ENCODE measurements around the gene PRELP.
A peak's percentile ranks its signal among the peaks of the same experiment; 100 is the strongest.

Gene PRELP

GRCh38 chr1:203475012-203475981 lies at the start of gene PRELP:
PRELP (plus strand) TSS chr1:203475806; CDS start chr1:203483185, 7,379 bp downstream.
- H3K4me3 ChIP-seq (ENCODE audit: low read length), result peak within 1 kb of the TSS; percentile 50
- peak; percentile 34 for TF ChIP-seq CTCF (conservative IDR thresholded peaks at IDR 0.05; ENCODE audit: low read length)
- DNase-seq (ENCODE audit: low read depth), result peak; percentile 72

- no peak overlapping the region for H3K4me3 ChIP-seq (ENCODE audit: low read length)
- no peak for TF ChIP-seq CTCF (conservative IDR thresholded peaks at IDR 0.05; ENCODE audit: low read length)
- no peak for DNase-seq (ENCODE audit: low read depth)
Observed at GRCh38 chr1:203426366-203426765, 49.2 kb upstream of the PRELP start.

DNA sequence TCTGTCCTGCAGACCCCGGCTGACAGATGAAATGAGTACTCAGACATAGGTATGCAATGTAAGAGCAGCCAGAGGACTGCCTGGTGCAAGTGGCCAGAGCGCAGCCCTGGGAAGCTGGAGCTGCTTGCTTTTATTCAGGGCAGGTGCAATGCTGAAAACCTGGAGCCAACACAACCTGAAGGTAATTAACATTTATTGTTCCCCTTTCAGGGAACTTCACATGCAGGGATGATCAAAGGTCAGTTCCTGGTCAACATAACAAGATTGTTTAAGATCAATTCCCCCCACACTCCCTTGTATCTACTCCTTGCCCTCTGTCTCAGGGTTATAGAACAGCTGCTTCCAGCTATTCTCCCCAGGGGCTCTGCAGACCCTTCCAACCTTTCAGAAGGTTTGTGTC lies 48.7 kb upstream of the PRELP start:
- TF ChIP-seq CTCF (conservative IDR thresholded peaks at IDR 0.05; ENCODE audit: low read length), result no peak
- H3K4me3 ChIP-seq (ENCODE audit: low read length), result no peak overlapping the region
- no peak for DNase-seq (ENCODE audit: low read depth)

DNA sequence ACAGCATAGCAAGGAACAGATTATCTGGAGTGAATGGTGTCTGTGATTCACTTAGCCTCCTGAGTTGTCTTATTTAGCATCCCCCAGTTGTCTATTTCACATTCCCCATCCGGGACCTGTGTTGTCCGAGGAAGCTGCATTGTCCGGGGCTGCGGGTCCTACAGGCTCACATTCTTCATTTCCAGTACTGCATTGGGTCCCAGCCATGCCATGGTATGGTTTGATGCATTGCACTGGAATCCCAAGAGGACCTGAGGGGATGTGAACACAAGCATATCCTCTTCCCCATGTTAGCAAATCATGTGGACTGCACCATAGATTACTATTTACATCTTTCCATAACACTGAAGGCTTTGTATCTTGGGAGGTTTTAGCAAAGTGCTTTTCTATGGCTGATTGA lies 48.2 kb upstream of the PRELP start:
- no peak overlapping the region for H3K4me3 ChIP-seq (ENCODE audit: low read length)
- no peak for DNase-seq (ENCODE audit: low read depth)
- TF ChIP-seq CTCF (conservative IDR thresholded peaks at IDR 0.05; ENCODE audit: low read length), result no peak

DNA sequence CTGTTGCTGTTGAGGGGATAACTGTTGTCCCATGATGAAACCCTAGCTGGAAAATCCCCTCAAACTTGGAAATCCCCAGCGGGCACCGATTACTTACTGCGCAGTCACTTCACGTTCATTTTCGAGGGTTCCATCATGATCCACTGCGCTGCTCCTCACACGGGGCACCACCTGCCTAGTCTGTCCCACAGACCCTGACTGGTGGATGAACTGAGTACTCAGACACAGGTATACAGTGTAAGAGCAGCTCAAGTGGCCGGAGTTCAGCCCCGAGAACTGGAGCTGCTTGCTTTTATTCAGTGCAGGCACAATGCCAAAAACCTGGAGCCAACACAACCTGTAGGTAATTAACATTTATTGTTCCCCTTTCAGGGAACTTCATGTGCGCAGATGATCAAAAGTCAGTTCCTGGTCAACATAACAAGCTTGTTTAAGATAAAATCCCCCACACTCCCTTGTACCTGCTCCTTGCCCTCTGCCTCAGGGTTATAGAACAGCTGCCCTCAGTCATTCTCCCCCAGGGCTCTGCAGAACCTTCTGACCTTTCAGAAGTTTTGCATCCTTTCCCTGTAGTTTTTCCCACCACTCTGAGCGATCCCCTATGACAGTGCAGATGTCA lies 46.5 kb upstream of the PRELP start:
- TF ChIP-seq CTCF (conservative IDR thresholded peaks at IDR 0.05; ENCODE audit: low read length), result no peak
- H3K4me3 ChIP-seq (ENCODE audit: low read length), result no peak overlapping the region
- no peak for DNase-seq (ENCODE audit: low read depth)

- DNase-seq (ENCODE audit: low read depth), result no peak
- TF ChIP-seq CTCF (conservative IDR thresholded peaks at IDR 0.05; ENCODE audit: low read length), result no peak
- no peak overlapping the region for H3K4me3 ChIP-seq (ENCODE audit: low read length)
Observed at GRCh38 chr1:203435615-203436014, 40.0 kb upstream of the PRELP start.
